HL-60 (cell line): ENCODE measurements around the gene RITA1.
A peak's percentile ranks its signal among the peaks of the same experiment; 100 is the strongest.

Experiments
- CTCF ChIP-seq: IDR thresholded peaks from one replicate; pipeline ENCODE4 v1.5.1; 2011; ENCODE audit warnings: low read length, control low read depth, inconsistent platforms; ENCODE audit not compliant: insufficient read depth
- POLR2AphosphoS5 ChIP-seq: IDR thresholded peaks from 2 replicates; pipeline ENCODE4 v1.6.1; 2012; ENCODE audit warnings: low read depth
- SPI1 ChIP-seq: IDR thresholded peaks from 2 replicates; pipeline ENCODE4 v1.6.1; 2012; ENCODE audit warnings: low read depth, mild to moderate bottlenecking, borderline replicate concordance

- TF ChIP-seq CTCF (no peak), POLR2AphosphoS5 (0 out of 2 replicates have a peak, but pooled peaks have one; percentile 33), SPI1 (peak; percentile 23; the same call in 1 of the 2 replicates)
Measured at GRCh38 chr12:113136128-113136989, 49.2 kb upstream of the RITA1 start.
